ENCODE results near the gene MTG2. TPM values are rescaled to one million over a fixed set of nuclear protein-coding genes. Genes with fewer than 3 reads are reported as not detected.

Gene MTG2
- total and polyA plus RNA-seq, 2 of the 13 experiments (the other 11 are each of a cell fraction or from before 2014, with no cell fraction given): 20.4 to 37.8 TPM

- ChIA-PET POLR2A (no interaction called here), CTCF (ENCODE audit: low intra/inter-chr PET ratio, low total read pairs) (no interaction called here)
- peaks cover 8% of the 10 kb centered on the region for H3K79me2 ChIP-seq (ENCODE audit: insufficient read depth, low read length)
- no peak overlapping the region for H3K4me2 ChIP-seq (ENCODE audit: low read depth, low read length)
- no peaks in the 10 kb centered on the region for H4K20me1 ChIP-seq (ENCODE audit: insufficient read depth, low read length)
- 96% methylated on average over 27 of the region's 29 CpGs for WGBS (ENCODE audit: low lambda C conversion rate)
- H3K4me1 ChIP-seq (ENCODE audit: insufficient read depth, low read length): no peaks in the 10 kb centered on the region
- ATAC-seq: no peak; the same call in 2 of the 3 replicates
- in situ Hi-C loops (cut with HindIII; ENCODE audit: extremely low pct_ligation_motif_present, low pct_unique_long_range_greater_than_20kb): no loop called here
- BruUV-seq (replicated peaks): no TSS peak
- no peak overlapping the region for H3K4me3 ChIP-seq (replicated peaks in 1 of 3; ENCODE audit: insufficient read depth in 1 of 3, low read depth in 2 of 3, low read length in 3 of 3)
- H3K9ac ChIP-seq (ENCODE audit: insufficient read depth, low read depth, low read length): no peak overlapping the region
- intact Hi-C loops (cut with micrococcal nuclease; ENCODE audit: unreplicated experiment): no loop called here
- FAIRE-seq: no peak
- no peaks in the 10 kb centered on the region for H3K9me3 ChIP-seq (ENCODE audit: low read length)
- no peak for DNase-seq (ENCODE audit: low spot score)
- peaks cover 71 to 86% of the 10 kb centered on the region in 2 experiments for H3K36me3 ChIP-seq (replicated peaks in 1 of 2; ENCODE audit: control insufficient read depth in 1 of 2, insufficient read depth in 2 of 2, low read length in 2 of 2)
- no peaks in the 10 kb centered on the region for H3K27me3 ChIP-seq (ENCODE audit: control insufficient read depth in 1 of 2, insufficient read depth in 2 of 2, low read length in 2 of 2)
- H3K27ac ChIP-seq (ENCODE audit: extremely low read length, insufficient read depth, low read length): no peak overlapping the region
- no peak overlapping the region for H2AFZ ChIP-seq (ENCODE audit: low read length)
- TF ChIP-seq ZNF280B (CRISPR knock-in tag; IDR thresholded peaks at IDR 0.05; ENCODE audit: borderline replicate concordance) (0 out of 2 replicates have a peak, but pooled peaks have one; percentile 50), MTA1 (CRISPR knock-in tag; IDR thresholded peaks at IDR 0.05; ENCODE audit: borderline replicate concordance) (0 out of 2 replicates have a peak, but pooled peaks have one; percentile 53), ZNF343 (CRISPR knock-in tag; IDR thresholded peaks at IDR 0.05) (no peak), AGO2 (optimal IDR thresholded peaks at IDR 0.05; ENCODE audit: low read depth, low read length) (peak; percentile 68), ZBTB40 (IDR thresholded peaks at IDR 0.05) (no peak), ZBTB40 (CRISPR knock-in tag; IDR thresholded peaks at IDR 0.05) (0 out of 2 replicates have a peak, but pooled peaks have one; percentile 27), AKAP8 (CRISPR knock-in tag; IDR thresholded peaks at IDR 0.05) (no peak), ZNF891 (CRISPR knock-in tag; IDR thresholded peaks at IDR 0.05) (peak; percentile 44; the same call in 1 of the 2 replicates)
Measured at GRCh38 chr20:62163986-62164762, 18.7 kb upstream of the MTG2 start.

Measured in HepG2 (cell line).